ENCODE results near the gene TPST2.

TPST2 gene

DNA sequence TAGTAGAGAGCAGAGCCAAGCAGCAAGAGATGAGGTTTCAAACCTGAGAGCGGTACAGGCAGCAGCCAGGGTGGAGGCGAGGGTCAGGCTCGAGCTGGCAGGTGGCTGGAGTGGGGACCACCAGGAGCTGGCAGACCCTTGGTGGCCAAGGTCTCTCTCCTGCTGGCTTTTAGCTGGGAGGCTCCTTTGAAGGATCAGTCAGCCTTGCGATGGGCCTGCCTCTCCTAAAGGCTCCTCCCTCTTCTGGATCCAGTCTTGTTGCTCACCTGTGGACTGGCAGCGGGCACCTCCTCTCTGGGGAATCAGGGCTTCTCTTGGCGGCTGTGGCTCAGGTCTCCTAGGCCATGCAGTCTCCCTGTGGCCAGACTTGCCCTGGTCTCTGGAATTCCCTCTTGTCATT lies 24.8 kb downstream of the TPST2 start:
- no peak for DNase-seq (ENCODE audit: low spot score)
- TF ChIP-seq, protein P1, sequence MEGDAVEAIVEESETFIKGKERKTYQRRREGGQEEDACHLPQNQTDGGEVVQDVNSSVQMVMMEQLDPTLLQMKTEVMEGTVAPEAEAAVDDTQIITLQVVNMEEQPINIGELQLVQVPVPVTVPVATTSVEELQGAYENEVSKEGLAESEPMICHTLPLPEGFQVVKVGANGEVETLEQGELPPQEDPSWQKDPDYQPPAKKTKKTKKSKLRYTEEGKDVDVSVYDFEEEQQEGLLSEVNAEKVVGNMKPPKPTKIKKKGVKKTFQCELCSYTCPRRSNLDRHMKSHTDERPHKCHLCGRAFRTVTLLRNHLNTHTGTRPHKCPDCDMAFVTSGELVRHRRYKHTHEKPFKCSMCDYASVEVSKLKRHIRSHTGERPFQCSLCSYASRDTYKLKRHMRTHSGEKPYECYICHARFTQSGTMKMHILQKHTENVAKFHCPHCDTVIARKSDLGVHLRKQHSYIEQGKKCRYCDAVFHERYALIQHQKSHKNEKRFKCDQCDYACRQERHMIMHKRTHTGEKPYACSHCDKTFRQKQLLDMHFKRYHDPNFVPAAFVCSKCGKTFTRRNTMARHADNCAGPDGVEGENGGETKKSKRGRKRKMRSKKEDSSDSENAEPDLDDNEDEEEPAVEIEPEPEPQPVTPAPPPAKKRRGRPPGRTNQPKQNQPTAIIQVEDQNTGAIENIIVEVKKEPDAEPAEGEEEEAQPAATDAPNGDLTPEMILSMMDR (IDR thresholded peaks at IDR 0.05; ENCODE audit: extremely low read depth, missing control alignments): no peak

DNA sequence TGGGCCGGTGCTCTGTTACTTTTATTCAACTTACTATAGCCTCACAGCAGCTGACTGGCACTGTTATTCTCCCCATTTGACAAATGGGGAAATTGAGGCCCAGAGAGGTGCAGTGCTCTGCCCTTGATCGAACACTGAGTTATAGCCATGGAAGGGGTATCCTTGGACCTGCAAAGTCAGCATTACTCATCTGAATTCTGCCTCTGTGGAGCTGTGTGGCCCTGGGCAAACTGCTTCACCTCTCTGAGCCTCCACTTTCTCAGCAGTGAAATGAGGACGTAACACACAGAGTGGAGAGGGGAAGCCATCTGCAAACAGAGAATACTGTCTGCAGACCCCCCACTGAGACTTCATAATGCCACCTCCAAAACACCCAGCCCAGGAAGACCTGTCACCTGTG lies 25.3 kb downstream of the TPST2 start:
- TF ChIP-seq, protein P1 (IDR thresholded peaks at IDR 0.05; ENCODE audit: extremely low read depth, missing control alignments): no peak
- DNase-seq (ENCODE audit: low spot score): no peak

DNA sequence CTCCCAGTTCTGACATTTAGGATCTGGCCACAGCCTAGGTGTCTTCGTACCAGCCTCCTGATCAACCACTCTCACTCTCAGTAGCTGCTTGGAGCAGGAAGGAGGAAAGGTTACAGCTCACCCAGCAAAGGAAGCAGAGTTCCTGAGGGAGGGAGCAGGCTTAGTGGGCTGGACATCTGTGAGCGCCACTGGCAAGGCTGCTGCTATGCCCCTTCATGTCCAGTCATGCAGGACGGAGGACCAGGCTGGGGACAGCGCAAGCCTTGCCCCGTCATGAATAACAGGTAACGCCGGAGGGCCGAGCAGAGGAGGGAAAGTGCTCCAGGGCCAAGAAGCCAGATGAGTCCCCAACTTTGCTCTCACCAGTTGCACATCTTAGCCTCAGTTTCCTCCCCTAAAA lies 25.8 kb downstream of the TPST2 start:
- TF ChIP-seq, protein P1 (IDR thresholded peaks at IDR 0.05; ENCODE audit: extremely low read depth, missing control alignments): no peak
- no peak for DNase-seq (ENCODE audit: low spot score)

DNA sequence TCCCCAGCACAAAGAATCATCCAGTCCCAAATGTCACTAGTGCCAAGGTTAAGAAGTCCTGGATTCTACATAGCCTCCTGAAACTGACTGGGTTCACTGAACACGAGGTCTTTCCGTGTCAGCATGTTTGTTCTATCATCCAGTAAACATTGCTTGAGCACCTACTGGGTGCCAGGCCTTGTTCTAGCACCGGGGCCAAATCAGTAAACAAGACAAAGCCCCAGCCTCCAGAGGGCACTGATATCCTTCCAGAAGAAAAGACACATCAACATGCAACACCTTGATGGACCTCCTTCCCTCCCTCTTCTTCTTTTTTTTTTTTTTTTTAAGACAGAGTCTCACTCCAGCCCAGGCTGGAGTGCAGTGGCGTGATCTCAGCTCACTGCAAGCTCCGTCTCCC lies 26.9 kb downstream of the TPST2 start:
- no peak for DNase-seq (ENCODE audit: low spot score)
- TF ChIP-seq, protein P1 (IDR thresholded peaks at IDR 0.05; ENCODE audit: extremely low read depth, missing control alignments): no peak

DNA sequence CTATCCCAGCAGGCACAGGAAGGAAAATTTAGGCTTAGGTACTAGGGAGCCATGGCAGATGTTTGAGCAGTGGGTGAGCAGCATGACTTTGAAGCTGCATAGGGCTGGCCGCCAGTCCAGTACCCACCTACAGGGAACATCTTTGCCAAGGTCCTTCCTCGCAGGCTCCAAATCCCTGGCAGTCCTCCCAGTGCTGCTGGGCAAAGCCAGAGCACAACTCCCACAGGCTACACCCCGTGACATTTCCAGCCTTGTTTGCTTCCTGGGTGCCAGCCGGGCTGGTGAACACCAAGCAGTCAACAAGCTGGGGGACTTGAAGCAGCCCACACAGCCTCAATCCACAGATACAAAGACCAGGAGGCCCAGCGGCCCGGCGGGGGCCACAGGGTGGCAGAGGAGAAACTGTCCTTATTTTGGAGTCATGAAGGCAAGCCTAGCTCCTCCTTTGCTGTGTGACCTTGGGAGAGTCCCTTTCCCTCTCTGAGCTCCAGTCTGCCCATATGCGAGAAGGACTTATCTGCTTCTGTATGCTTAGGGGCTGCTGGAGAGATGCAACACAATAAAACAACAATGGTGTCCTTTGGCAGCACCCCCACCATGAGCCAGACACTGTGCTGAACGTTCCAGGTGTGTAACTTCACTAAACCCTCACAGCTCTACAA lies 28.0 kb downstream of the TPST2 start:
- no peak for DNase-seq (ENCODE audit: low spot score)
- TF ChIP-seq, protein P1 (IDR thresholded peaks at IDR 0.05; ENCODE audit: extremely low read depth, missing control alignments): no peak

DNA sequence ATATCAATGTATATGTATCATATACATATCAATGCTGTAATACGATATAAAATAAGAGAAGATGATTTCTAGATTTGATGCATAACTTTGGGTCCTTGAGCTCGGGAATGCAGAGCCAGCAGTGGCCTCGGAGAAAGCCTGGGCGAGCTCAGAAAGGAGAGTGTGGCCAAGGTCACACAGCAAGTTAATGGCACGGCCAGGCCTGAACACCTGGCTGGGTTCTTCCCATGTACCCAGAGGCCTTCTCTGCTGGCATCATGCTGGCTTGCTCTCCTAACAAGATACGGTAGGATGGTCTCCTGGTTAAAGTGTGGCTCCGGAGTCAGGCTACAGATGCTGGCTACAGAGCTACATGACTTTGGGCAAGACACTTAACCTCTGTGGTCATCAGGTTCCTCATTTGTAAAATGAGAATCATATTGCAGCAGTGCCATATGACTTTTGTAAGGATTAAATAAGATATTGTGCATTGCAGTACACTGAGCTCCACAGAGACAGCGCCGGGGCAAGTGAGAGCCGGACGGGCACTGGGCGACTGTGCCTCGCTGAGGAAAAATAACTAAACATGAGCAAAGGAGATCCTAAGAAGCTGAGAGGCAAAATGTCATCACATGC lies 29.9 kb downstream of the TPST2 start:
- TF ChIP-seq, protein P1 (IDR thresholded peaks at IDR 0.05; ENCODE audit: extremely low read depth, missing control alignments): no peak
- no peak for DNase-seq (ENCODE audit: low spot score)

DNA sequence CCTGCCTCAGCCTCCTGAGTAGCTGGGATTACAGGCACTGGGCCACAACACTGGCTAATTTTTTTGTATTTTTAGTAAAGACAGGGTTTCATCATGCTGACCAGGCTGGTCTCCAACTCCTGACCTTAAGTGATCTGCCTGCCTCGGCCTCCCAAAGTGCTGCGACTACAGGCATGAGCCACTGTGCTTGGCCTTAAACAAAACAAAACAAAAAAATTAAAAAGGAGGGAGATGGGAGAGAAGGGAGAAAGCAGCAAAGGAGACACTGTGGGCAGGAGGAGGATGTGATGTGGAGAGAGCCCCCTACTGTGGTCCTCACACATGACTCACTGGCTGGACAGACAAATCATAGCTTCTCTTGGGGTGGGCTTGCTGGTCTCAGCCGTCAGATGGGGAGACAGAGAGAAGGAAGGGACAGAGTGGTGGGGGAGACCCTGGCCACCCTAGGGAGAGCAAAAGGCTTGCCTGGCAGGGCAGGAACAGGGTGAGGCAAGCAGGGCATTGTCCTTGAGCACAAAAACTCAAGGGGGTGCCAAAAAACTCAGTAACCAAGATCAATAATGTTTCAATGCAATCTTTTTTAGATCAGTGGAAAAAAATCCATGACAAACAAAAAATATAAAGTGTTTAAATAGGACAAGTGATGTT lies 31.6 kb downstream of the TPST2 start:
- TF ChIP-seq, protein P1 (IDR thresholded peaks at IDR 0.05; ENCODE audit: extremely low read depth, missing control alignments): no peak
- DNase-seq (ENCODE audit: low spot score): no peak

Data from GM20000 (cell line).